Adrenal gland (tissue), 12 donors: ENCODE measurements around the gene CSPG4. TPM values are rescaled to one million over a fixed set of nuclear protein-coding genes. Genes with fewer than 3 reads are reported as not detected.
"Not testable (repeated sequence)": the region's sequence is repeated elsewhere in the genome, so short reads cannot be mapped to it uniquely, and the experiment has no call there.

Experiments
- DNase-seq, 7 donors: peaks; one replicate each; pipeline ENCODE4 v3.0.0-alpha.2; 2019 to 2020
- H3K27ac ChIP-seq, 5 donors: fragments of 200-600 bp; sonication (generic) in 4 of 5; 1 replicate in 3 of 5; 2 replicates in 2 of 5; pipeline versions ENCODE4 v1.5.1 to v1.8.0; 2016 to 2020; ENCODE audit warnings: mild to moderate bottlenecking in 1 of 5
- H3K27me3 ChIP-seq: fragments of 200-600 bp; 2 replicates; pipeline ENCODE4 v1.8.0; 2021
- H3K36me3 ChIP-seq, 2 donors: fragments of 200-600 bp; replicated peaks in 1 of 2; 1 replicate in 1 of 2; 2 replicates in 1 of 2; pipeline versions ENCODE4 v1.5.1 to v1.8.0; 2018 to 2022
- H3K4me1 ChIP-seq, 2 donors: fragments of 200-600 bp; replicated peaks in 1 of 2; 1 replicate in 1 of 2; 2 replicates in 1 of 2; pipeline versions ENCODE4 v1.5.1 to v1.8.0; 2018 to 2021
- H3K4me3 ChIP-seq, 4 donors: fragments of 200-600 bp; sonication (generic) in 3 of 4; one replicate each; pipeline ENCODE4 v1.5.1; 2016 to 2018
- H3K9me3 ChIP-seq, 3 donors: fragments of 200-600 bp; sonication (generic) in 1 of 3; replicated peaks in 1 of 3; 1 replicate in 2 of 3; 2 replicates in 1 of 3; pipeline versions ENCODE4 v1.5.1 to v1.8.0; 2016 to 2021
- POLR2A ChIP-seq, 2 donors: fragments of 450-650 bp; IDR thresholded peaks; one replicate each; pipeline ENCODE4 v1.6.1; 2017; ENCODE audit warnings: antibody characterized with exemption in 2 of 2, mild to moderate bottlenecking in 2 of 2, moderate library complexity in 1 of 2
- WGBS, 4 donors: extraction: QIAGEN DNeasy Blood & Tissue Kit in 2 of 4; methylation state at CpG; one replicate each; pipeline versions ENCODE4 v1.1.5 to v1.1.7; 2013 to 2017; 5-methylcytosine and 5-hydroxymethylcytosine counted together
- intact Hi-C, 2 donors: fragments of 100-400 bp; cut with DNase I; formaldehyde crosslinking; loops; one replicate each; pipeline versions ENCODE4 v1.14.1 to v1.15.0; 2022 to 2023
- polyA plus RNA-seq, 3 donors: library from polyadenylated mRNA; stranded (reverse); fragments of 200-250 nt in 2 of 3; fragments of 350-450 nt in 1 of 3; fragmentation: Illumina TruSeq in 1 of 3; extraction: RNeasy Lipid Tissue Mini Kit (QIAGEN cat#74804) in 1 of 3; gene quantifications; one replicate each; pipeline ENCODE4 v1.2.3, GENCODE V29; 2013 to 2014
- total RNA-seq, 9 donors: library from RNA; depleted of rRNA in 4 of 9; stranded (reverse); fragments of >200 nt in 4 of 9; fragments of 120-200 nt in 1 of 9; fragmentation: NEBNext Ultra II Directional in 1 of 9; extraction: Animal tissue kit (Norgen Biotek cat#: 25700) in 1 of 9; gene quantifications; one replicate each; pipeline versions ENCODE4 v1.1.0 to v1.2.4, GENCODE V29; 2013 to 2023
- TF ChIP-seq, protein P1 (sequence below), 6 experiments: fragments of 450-650 bp in 4 of 6; fragments of 200-600 bp in 2 of 6; sonication (generic) in 1 of 6; IDR thresholded peaks; 1 replicate in 5 of 6; 2 replicates in 1 of 6; pipeline versions ENCODE4 v1.5.1 to v1.8.0; 2016 to 2021; ENCODE audit warnings: antibody characterized with exemption in 6 of 6, mild to moderate bottlenecking in 2 of 6, moderate library complexity in 1 of 6
- donor health status: healthy with polysubstance abuse.
- donor health status: Bipolar disorder and iron deficiency.
- donor health status: DM: yes; HTN: yes; CAD: no.
- donor health status: DM: no; HTN: no; CAD: no.
- donor health status: DM: no; HTN: no; CAD: no.
- donor health status: DM: yes; HTN: yes; CAD: no.

The CSPG4 gene
- total and polyA plus RNA-seq, 12 donors: 0.55 to 6.6 (median 2.8) TPM

- 38 to 55% (median 45%) methylated on average over 3 of the region's 3 CpGs for WGBS, 4 donors
- peak in 3 of 7 donors; percentile 51 to 72 (median 51) for DNase-seq
- no peaks in the 10 kb centered on the region for H3K9me3 ChIP-seq
- no peaks in the 10 kb centered on the region for H3K36me3 ChIP-seq
- H3K27me3 ChIP-seq: no peaks in the 10 kb centered on the region
- H3K27ac ChIP-seq: no peak overlapping the region
- H3K4me3 ChIP-seq: no peak overlapping the region
- no peak for TF ChIP-seq POLR2A (IDR thresholded peaks at IDR 0.05)
- TF ChIP-seq, protein P1, sequence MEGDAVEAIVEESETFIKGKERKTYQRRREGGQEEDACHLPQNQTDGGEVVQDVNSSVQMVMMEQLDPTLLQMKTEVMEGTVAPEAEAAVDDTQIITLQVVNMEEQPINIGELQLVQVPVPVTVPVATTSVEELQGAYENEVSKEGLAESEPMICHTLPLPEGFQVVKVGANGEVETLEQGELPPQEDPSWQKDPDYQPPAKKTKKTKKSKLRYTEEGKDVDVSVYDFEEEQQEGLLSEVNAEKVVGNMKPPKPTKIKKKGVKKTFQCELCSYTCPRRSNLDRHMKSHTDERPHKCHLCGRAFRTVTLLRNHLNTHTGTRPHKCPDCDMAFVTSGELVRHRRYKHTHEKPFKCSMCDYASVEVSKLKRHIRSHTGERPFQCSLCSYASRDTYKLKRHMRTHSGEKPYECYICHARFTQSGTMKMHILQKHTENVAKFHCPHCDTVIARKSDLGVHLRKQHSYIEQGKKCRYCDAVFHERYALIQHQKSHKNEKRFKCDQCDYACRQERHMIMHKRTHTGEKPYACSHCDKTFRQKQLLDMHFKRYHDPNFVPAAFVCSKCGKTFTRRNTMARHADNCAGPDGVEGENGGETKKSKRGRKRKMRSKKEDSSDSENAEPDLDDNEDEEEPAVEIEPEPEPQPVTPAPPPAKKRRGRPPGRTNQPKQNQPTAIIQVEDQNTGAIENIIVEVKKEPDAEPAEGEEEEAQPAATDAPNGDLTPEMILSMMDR (IDR thresholded peaks at IDR 0.05): no peak
- intact Hi-C loops: no loop called here
- H3K4me1 ChIP-seq: peaks cover 0 to 2% of the 10 kb centered on the region in 2 donors
Measured at GRCh38 chr15:75718328-75718727, 5.7 kb upstream of the CSPG4 start.

- H3K27me3 ChIP-seq, H3K4me3 ChIP-seq, DNase-seq, H3K36me3 ChIP-seq, H3K27ac ChIP-seq, intact Hi-C loops, H3K9me3 ChIP-seq: not testable (repeated sequence)
- peaks cover 6 to 12% of the 10 kb centered on the region in 2 donors for H3K4me1 ChIP-seq
- 84 to 95% (median 93%) methylated on average over 4 to 6 of the region's 6 CpGs for WGBS, 4 donors
Measured at GRCh38 chr15:75717001-75717400, 4.4 kb upstream of the CSPG4 start.

DNA sequence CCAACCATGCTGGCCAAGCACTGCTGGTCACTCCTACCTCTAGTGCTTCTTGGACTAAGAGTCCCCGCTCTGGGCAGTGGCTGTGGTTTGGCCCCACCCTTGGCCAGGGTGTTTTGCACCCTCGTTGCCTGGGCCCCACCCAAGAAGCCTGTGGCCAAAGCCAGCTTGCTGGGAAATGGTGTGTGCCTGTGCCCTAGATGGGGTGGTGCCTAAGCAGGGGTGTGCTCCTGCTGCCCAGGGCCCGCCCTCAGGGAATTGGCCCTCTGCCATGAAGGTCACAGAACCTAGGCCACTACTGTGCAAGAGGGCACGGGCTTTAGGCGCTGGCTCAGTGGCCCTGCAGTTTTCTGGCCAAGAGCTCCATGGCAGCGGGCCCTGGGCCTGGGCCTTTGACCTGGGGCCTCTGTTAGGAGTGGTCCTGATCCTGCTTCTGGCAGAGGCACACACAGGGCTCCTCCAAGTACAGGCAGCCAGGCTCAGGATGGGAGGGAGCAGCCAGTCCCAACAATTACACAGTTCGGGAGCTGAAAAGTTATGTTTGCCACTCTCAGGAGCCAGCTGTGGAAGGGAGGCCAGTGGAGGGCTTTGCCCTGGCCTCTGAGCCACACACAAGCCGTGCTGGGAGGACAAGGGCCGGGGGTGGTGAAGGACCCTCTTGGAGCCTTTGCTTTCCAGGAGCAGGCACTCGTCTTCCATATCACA, 3.8 kb upstream of the CSPG4 start:
- peaks cover 6 to 12% of the 10 kb centered on the region in 2 donors for H3K4me1 ChIP-seq
- H3K4me3 ChIP-seq, DNase-seq, H3K9me3 ChIP-seq, H3K27me3 ChIP-seq, H3K27ac ChIP-seq, intact Hi-C loops, H3K36me3 ChIP-seq: not testable (repeated sequence)
- WGBS, 4 donors: 49 to 85% (median 80%) methylated on average over 1 to 4 of the region's 10 CpGs; no CpG with 5 or more reads in 1 of the 4 donors

- intact Hi-C loops, H3K27ac ChIP-seq: not testable (repeated sequence)
- H3K4me1 ChIP-seq: peaks cover 6 to 12% of the 10 kb centered on the region in 2 donors
Measured at GRCh38 chr15:75715312-75715832, 2.7 kb upstream of the CSPG4 start.

DNA sequence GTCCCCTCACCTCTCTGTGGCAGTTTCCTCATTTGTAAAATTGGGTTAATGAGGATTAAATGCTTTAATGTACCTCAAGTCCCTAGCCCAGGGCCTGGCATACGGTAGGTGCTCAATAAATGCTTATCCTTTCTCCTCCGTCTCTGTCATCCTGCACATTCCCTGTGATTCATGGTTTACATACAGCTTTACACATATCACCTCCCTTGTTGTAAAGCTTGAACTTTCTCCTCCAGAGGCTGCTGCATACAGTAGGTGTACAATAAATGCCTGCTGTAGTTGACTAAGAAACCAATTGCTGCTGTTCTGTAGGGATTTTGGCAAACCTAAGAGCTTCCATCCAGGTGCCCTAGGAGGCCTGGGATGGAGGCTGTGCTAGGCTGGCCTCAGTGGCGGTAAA, 1.5 kb upstream of the CSPG4 start:
- Histone ChIP-seq H3K36me3 (no peaks in the 10 kb centered on the region), H3K4me1 (peaks cover 6 to 12% of the 10 kb centered on the region in 2 donors), H3K27ac (no peak overlapping the region), H3K27me3 (no peaks in the 10 kb centered on the region), H3K4me3 (no peak overlapping the region), H3K9me3 (no peaks in the 10 kb centered on the region)
- intact Hi-C loops: no loop called here
- DNase-seq: no peak
- TF ChIP-seq, protein P1 (IDR thresholded peaks at IDR 0.05): no peak
- TF ChIP-seq POLR2A (IDR thresholded peaks at IDR 0.05): no peak
- WGBS, 4 donors: 89 to 91% (median 89%) methylated on average over 3 of the region's 3 CpGs

More at GRCh38 chr15:75715312-75715832, 2.7 kb upstream of the CSPG4 start:
- H3K27me3 ChIP-seq, DNase-seq, H3K36me3 ChIP-seq, H3K9me3 ChIP-seq, H3K4me3 ChIP-seq: not testable (repeated sequence)
- WGBS, 4 donors: 90 to 98% (median 91%) methylated on average over 6 to 10 of the region's 10 CpGs; no CpG with 5 or more reads in 1 of the 4 donors
